C4-2B (cell line): ENCODE results near the gene UCP2.
A peak's percentile ranks its signal among the peaks of the same experiment; 100 is the strongest.

Experiments
- H3K27ac ChIP-seq: fragments of 450-650 bp; 2 replicates; pipeline ENCODE4 v1.5.1; 2017
- CTCF ChIP-seq: fragments of 450-650 bp; conservative IDR thresholded peaks from 2 replicates; pipeline ENCODE4 v1.5.1; 2017; ENCODE audit warnings: mild to moderate bottlenecking
- ZFX ChIP-seq: fragments of 450-650 bp; IDR thresholded peaks from 2 replicates; pipeline ENCODE4 v1.6.1; 2017

Gene UCP2

GRCh38 chr11:74020539-74020938 is 37.9 kb upstream of the UCP2 start:
- H3K27ac ChIP-seq = no peak overlapping the region
- TF ChIP-seq ZFX (no peak), CTCF (no peak)

- H3K27ac ChIP-seq = peak overlapping the region; percentile 49; the same call in 1 of the 2 replicates
- TF ChIP-seq CTCF (no peak), ZFX (no peak)
These were observed 37.2 kb upstream of the UCP2 start for GRCh38 chr11:74019860-74020259.

GRCh38 chr11:74019104-74019738 is 36.6 kb upstream of the UCP2 start:
- TF ChIP-seq CTCF = no peak
- TF ChIP-seq ZFX = no peak
- peak overlapping the region; percentile 49 for H3K27ac ChIP-seq

GRCh38 chr11:74018331-74019005 is 35.8 kb upstream of the UCP2 start:
- H3K27ac ChIP-seq = peak overlapping the region; percentile 49
- TF ChIP-seq CTCF (no peak), ZFX (no peak)

GRCh38 chr11:74017631-74018030 is 35.0 kb upstream of the UCP2 start:
- peak overlapping the region; percentile 49 for H3K27ac ChIP-seq
- no peak for TF ChIP-seq CTCF
- TF ChIP-seq ZFX = no peak

- H3K27ac ChIP-seq = no peak overlapping the region
- TF ChIP-seq ZFX (no peak), CTCF (no peak)
These were observed 33.5 kb upstream of the UCP2 start for GRCh38 chr11:74015919-74016684.

- H3K27ac ChIP-seq = no peak overlapping the region
- TF ChIP-seq CTCF (no peak), ZFX (no peak)
These were observed 32.2 kb upstream of the UCP2 start for GRCh38 chr11:74014880-74015279.
